ENCODE results near the gene ZNF638. TPM values are rescaled to one million over a fixed set of nuclear protein-coding genes. Genes with fewer than 3 reads are reported as not detected.

The ZNF638 gene
- total and polyA plus RNA-seq, 2 of the 8 experiments (the other 6 are each of a cell fraction or from before 2014, with no cell fraction given), result 45.3 to 143 TPM

DNA sequence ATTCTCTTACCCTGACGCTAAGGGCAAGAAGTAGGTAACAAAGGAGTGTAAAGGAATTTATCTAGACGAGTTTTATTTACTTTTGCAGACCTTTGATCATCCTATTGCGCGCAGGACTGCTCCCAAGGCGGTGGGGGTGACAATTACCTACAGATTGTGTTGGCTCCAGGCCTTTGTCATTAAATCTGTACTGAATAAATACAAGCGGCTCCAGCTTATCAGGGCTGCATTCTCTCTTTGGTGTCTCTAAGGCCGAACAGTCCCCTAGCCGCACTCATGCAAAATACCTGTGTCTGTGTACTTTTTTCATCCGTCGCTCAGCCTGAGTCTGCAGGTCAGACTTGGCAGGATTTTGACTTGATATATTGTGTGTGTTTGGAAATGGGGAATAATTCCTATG is 63.9 kb downstream of the ZNF638 start:
- H3K4me3 ChIP-seq (ENCODE audit: extremely low read depth in 1 of 4, insufficient read depth in 2 of 4, low read depth in 3 of 4, low read length in 4 of 4), result no peak overlapping the region
- no peak overlapping the region for H2BK12ac ChIP-seq (ENCODE audit: low read depth, low read length)
- no peaks in the 10 kb centered on the region for H3K9me3 ChIP-seq (ENCODE audit: insufficient read depth in 2 of 2, low read depth in 1 of 2, low read length in 1 of 2)
- H3K9ac ChIP-seq (replicated peaks in 1 of 4; ENCODE audit: extremely low read depth in 1 of 4, low read depth in 3 of 4, low read length in 3 of 4), result no peak overlapping the region
- no peak overlapping the region for H2BK120ac ChIP-seq (replicated peaks; ENCODE audit: low read depth, low read length)
- ChIA-PET POLR2A (ENCODE audit: partially characterized antibody) (no interaction called here), CTCF (ENCODE audit: partially characterized antibody) (no interaction called here)
- no peak overlapping the region for H3K4me2 ChIP-seq (ENCODE audit: insufficient read depth in 1 of 2, low read depth in 2 of 2, low read length in 2 of 2)
- H3K36me3 ChIP-seq (ENCODE audit: control insufficient read depth in 2 of 4, insufficient read depth in 4 of 4, low read length in 3 of 4), result peaks cover 6 to 70% (median 28%) of the 10 kb centered on the region in 4 experiments; a peak in 7 of 8 replicates
- H3K18ac ChIP-seq (ENCODE audit: extremely low read depth, low read length), result no peak overlapping the region
- H3K23me2 ChIP-seq (ENCODE audit: low read depth, low read length), result no peaks in the 10 kb centered on the region
- no peak overlapping the region for H2BK15ac ChIP-seq (ENCODE audit: low read length)
- H4K91ac ChIP-seq (replicated peaks; ENCODE audit: insufficient read length, low read length), result no peak overlapping the region
- no peak overlapping the region for H3K56ac ChIP-seq (replicated peaks; ENCODE audit: insufficient read length, low read depth, low read length)
- H2BK5ac ChIP-seq (ENCODE audit: low read depth, low read length), result no peak overlapping the region
- no peak for DNase-seq (ENCODE audit: low read depth in 1 of 2, low spot score in 2 of 2)
- no peak overlapping the region for H2AK5ac ChIP-seq (ENCODE audit: low read depth, low read length)
- H3K79me2 ChIP-seq (ENCODE audit: control insufficient read depth in 1 of 2, insufficient read depth in 2 of 2, low read length in 2 of 2), result no peaks in the 10 kb centered on the region
- no peaks in the 10 kb centered on the region for H3K79me1 ChIP-seq (ENCODE audit: low read depth, low read length)
- no peak overlapping the region for H2BK20ac ChIP-seq (ENCODE audit: low read length)
- H2AFZ ChIP-seq (ENCODE audit: low read length), result no peak overlapping the region
- no peaks in the 10 kb centered on the region for H4K20me1 ChIP-seq (replicated peaks in 1 of 2; ENCODE audit: control insufficient read depth in 1 of 2, insufficient read depth in 2 of 2, low read length in 2 of 2)
- H3K4ac ChIP-seq (replicated peaks; ENCODE audit: insufficient read length, low read depth, low read length), result no peak overlapping the region
- WGBS, 2 experiments (ENCODE audit: extremely low coverage in 1 of 2, insufficient coverage in 1 of 2, insufficient read length in 1 of 2, insufficient replicate concordance in 2 of 2, low coverage in 1 of 2, low lambda C conversion rate in 2 of 2, missing lambda C conversion rate in 1 of 2), result 94% methylated on average over 10 of the region's 10 CpGs; no CpG with 5 or more reads in 1 of the 2 experiments
- H3K27me3 ChIP-seq (replicated peaks in 1 of 4; ENCODE audit: control insufficient read depth in 3 of 4, extremely low read depth in 1 of 4, insufficient read depth in 3 of 4, low read length in 3 of 4), result no peaks in the 10 kb centered on the region
- H3K27ac ChIP-seq (ENCODE audit: low read depth, low read length), result no peak overlapping the region
- FAIRE-seq, result no peak
- H4K8ac ChIP-seq (ENCODE audit: extremely low read depth, insufficient read depth, low read length), result no peak overlapping the region
- no peak overlapping the region for H3K23ac ChIP-seq (ENCODE audit: insufficient read length)
- H3K14ac ChIP-seq (ENCODE audit: insufficient read length), result no peak overlapping the region
- H4K5ac ChIP-seq (ENCODE audit: insufficient read length, low read depth, low read length), result no peak overlapping the region
- H3K4me1 ChIP-seq (replicated peaks in 1 of 4; ENCODE audit: control insufficient read depth in 3 of 4, insufficient read depth in 4 of 4, low read length in 3 of 4), result no peaks in the 10 kb centered on the region
- TF ChIP-seq TCF12 (IDR thresholded peaks at IDR 0.05; ENCODE audit: low read depth, low read length) (no peak), SP2 (IDR thresholded peaks at IDR 0.05; ENCODE audit: low read length) (no peak), RXRA (IDR thresholded peaks at IDR 0.05; ENCODE audit: insufficient read depth, low read depth, low read length) (no peak), CTBP2 (IDR thresholded peaks at IDR 0.05; ENCODE audit: borderline replicate concordance, insufficient read depth, insufficient read length, low read length) (no peak), NRF1 (IDR thresholded peaks at IDR 0.05; ENCODE audit: low read depth, low read length) (no peak), FOSL1 (IDR thresholded peaks at IDR 0.05; ENCODE audit: insufficient read depth, low read depth, low read length) (no peak), SIRT6 (IDR thresholded peaks at IDR 0.05; ENCODE audit: low read length) (no peak), SRF (IDR thresholded peaks at IDR 0.05; ENCODE audit: low read depth, low read length) (no peak), EP300 (IDR thresholded peaks at IDR 0.05; ENCODE audit: borderline replicate concordance in 1 of 2, low read depth in 2 of 2, low read length in 2 of 2) (no peak), NANOG (IDR thresholded peaks at IDR 0.05; ENCODE audit: insufficient read depth, low read depth, low read length, poor library complexity, severe bottlenecking) (no peak), CHD2 (IDR thresholded peaks at IDR 0.05; ENCODE audit: low read length) (no peak), POLR2AphosphoS5 (IDR thresholded peaks at IDR 0.05; ENCODE audit: low read depth, low read length) (no peak), ZNF274 (IDR thresholded peaks at IDR 0.05; ENCODE audit: borderline replicate concordance, extremely low read depth, low read length) (no peak)
- TF ChIP-seq, protein P1, sequence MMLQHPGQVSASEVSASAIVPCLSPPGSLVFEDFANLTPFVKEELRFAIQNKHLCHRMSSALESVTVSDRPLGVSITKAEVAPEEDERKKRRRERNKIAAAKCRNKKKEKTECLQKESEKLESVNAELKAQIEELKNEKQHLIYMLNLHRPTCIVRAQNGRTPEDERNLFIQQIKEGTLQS (IDR thresholded peaks at IDR 0.05; ENCODE audit: insufficient read depth, low read depth, low read length), result no peak

All from H1 (cell line).